NCI-H1105 treated with DMSO at 0.1 percent for 48 hours (cell line): ENCODE measurements around the gene SLC5A5.

Source experiments
- DNase-seq: peaks from one replicate; lab custom pipeline; 2025; lab: John Stamatoyannopoulos, UW

Gene SLC5A5

GRCh38 chr19:17871878-17872250 is at the start of gene SLC5A5:
TSS of gene SLC5A5 (plus strand) at chr19:17871945. CDS start at chr19:17872320, 375 bp downstream.
- DNase-seq: no peak

GRCh38 chr19:17824339-17824738 is 47.4 kb upstream of the SLC5A5 start:
- no peak for DNase-seq

GRCh38 chr19:17826508-17827056 is 45.2 kb upstream of the SLC5A5 start:
- DNase-seq: no peak

- peak; percentile 60 for DNase-seq
Measured at GRCh38 chr19:17829855-17830566, 41.7 kb upstream of the SLC5A5 start.

- peak; percentile 82 for DNase-seq
Measured at GRCh38 chr19:17830567-17831418, 41.0 kb upstream of the SLC5A5 start.

GRCh38 chr19:17831419-17831888 is 40.3 kb upstream of the SLC5A5 start:
- no peak for DNase-seq

GRCh38 chr19:17832443-17833208 is 39.1 kb upstream of the SLC5A5 start:
- no peak for DNase-seq

- no peak for DNase-seq
Measured at GRCh38 chr19:17834350-17835181, 37.2 kb upstream of the SLC5A5 start.

GRCh38 chr19:17835182-17836006 is 36.4 kb upstream of the SLC5A5 start:
- peak; percentile 11 for DNase-seq

- DNase-seq: no peak
Measured at GRCh38 chr19:17836530-17836929, 35.2 kb upstream of the SLC5A5 start.

- DNase-seq: no peak
Measured at GRCh38 chr19:17837972-17838371, 33.8 kb upstream of the SLC5A5 start.

- DNase-seq: no peak
Measured at GRCh38 chr19:17840019-17840418, 31.7 kb upstream of the SLC5A5 start.

- DNase-seq: no peak
Measured at GRCh38 chr19:17841371-17841809, 30.4 kb upstream of the SLC5A5 start.

GRCh38 chr19:17841810-17842662 is 29.7 kb upstream of the SLC5A5 start:
- DNase-seq: peak; percentile 85

GRCh38 chr19:17842663-17843291 is 29.0 kb upstream of the SLC5A5 start:
- DNase-seq: no peak

- DNase-seq: no peak
Measured at GRCh38 chr19:17843292-17843827, 28.4 kb upstream of the SLC5A5 start.

- no peak for DNase-seq
Measured at GRCh38 chr19:17843908-17844490, 27.7 kb upstream of the SLC5A5 start.

GRCh38 chr19:17846146-17846545 is 25.6 kb upstream of the SLC5A5 start:
- no peak for DNase-seq
